GM12891 (cell line): ENCODE data around the gene ASB18.

Experiments used
- DNase-seq: peaks from one replicate; pipeline ENCODE4 v3.0.0; 2011; ENCODE audit warnings: low spot score; ENCODE audit not compliant: insufficient read length
- FAIRE-seq: peaks from 2 replicates; lab custom pipeline; 2011; peaks lifted over from hg19 to GRCh38; lab: Jason Lieb, UNC
- PAX5 ChIP-seq: IDR thresholded peaks from 2 replicates; pipeline ENCODE4 v1.6.1; 2011; ENCODE audit warnings: low read length, moderate library complexity, mild to moderate bottlenecking; ENCODE audit not compliant: insufficient read depth, severe bottlenecking
- POLR2A ChIP-seq: IDR thresholded peaks from 2 replicates; pipeline ENCODE4 v1.6.1; 2011; ENCODE audit warnings: low read depth, low read length, control low read depth
- POLR2AphosphoS5 ChIP-seq: IDR thresholded peaks from 2 replicates; pipeline ENCODE4 v1.6.1; 2011; ENCODE audit warnings: low read depth, low read length, control low read depth
- POU2F2 ChIP-seq: IDR thresholded peaks from 2 replicates; pipeline ENCODE4 v1.6.1; 2011; ENCODE audit warnings: low read depth, mild to moderate bottlenecking, control low read depth, low read length, moderate library complexity
- SPI1 ChIP-seq: IDR thresholded peaks from 2 replicates; pipeline ENCODE4 v1.6.1; 2011; ENCODE audit warnings: low read depth, low read length, control low read depth
- TAF1 ChIP-seq: IDR thresholded peaks from 2 replicates; pipeline ENCODE4 v1.6.1; 2011; ENCODE audit warnings: low read depth, low read length, control low read depth

The ASB18 gene

DNA sequence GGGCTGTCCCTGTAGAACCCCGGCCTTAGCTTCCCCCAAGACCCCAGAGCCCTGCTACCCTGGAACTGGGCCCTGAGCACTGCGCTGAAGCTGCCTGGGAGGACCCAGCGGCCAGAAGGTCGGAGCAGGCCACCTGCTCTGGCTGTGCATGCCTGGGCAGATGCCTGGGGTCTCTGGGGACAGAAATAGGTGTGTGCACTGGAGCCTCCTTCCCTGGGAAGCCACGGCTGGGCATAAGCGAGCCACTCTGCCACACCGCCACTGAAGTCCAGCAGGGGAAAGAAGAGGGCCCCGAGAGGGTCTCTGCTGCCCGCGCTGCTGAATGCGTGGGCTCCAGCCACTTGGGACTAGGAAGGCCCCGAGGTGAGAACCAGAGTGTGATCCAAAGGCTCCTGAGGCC, 102.7 kb downstream of the ASB18 start:
- no peak for TF ChIP-seq POLR2AphosphoS5
- TF ChIP-seq SPI1, result no peak
- no peak for TF ChIP-seq POU2F2
- TF ChIP-seq POLR2A, result no peak
- FAIRE-seq, result no peak
- DNase-seq, result no peak

GRCh38 chr2:236161082-236161462, 103.1 kb downstream of the ASB18 start:
- FAIRE-seq (no peak), DNase-seq (no peak)
- TF ChIP-seq POU2F2 (no peak), PAX5 (no peak)

- FAIRE-seq (no peak), DNase-seq (no peak)
- TF ChIP-seq POU2F2 (no peak), TAF1 (no peak), POLR2A (no peak), POLR2AphosphoS5 (no peak), SPI1 (no peak), PAX5 (no peak)
Measured at GRCh38 chr2:236160366-236161081, 103.7 kb downstream of the ASB18 start.

GRCh38 chr2:236159778-236160170, 104.4 kb downstream of the ASB18 start:
- TF ChIP-seq SPI1 (no peak), POU2F2 (no peak), TAF1 (no peak), PAX5 (no peak), POLR2AphosphoS5 (no peak), POLR2A (no peak)
- no peak for DNase-seq
- no peak for FAIRE-seq

DNA sequence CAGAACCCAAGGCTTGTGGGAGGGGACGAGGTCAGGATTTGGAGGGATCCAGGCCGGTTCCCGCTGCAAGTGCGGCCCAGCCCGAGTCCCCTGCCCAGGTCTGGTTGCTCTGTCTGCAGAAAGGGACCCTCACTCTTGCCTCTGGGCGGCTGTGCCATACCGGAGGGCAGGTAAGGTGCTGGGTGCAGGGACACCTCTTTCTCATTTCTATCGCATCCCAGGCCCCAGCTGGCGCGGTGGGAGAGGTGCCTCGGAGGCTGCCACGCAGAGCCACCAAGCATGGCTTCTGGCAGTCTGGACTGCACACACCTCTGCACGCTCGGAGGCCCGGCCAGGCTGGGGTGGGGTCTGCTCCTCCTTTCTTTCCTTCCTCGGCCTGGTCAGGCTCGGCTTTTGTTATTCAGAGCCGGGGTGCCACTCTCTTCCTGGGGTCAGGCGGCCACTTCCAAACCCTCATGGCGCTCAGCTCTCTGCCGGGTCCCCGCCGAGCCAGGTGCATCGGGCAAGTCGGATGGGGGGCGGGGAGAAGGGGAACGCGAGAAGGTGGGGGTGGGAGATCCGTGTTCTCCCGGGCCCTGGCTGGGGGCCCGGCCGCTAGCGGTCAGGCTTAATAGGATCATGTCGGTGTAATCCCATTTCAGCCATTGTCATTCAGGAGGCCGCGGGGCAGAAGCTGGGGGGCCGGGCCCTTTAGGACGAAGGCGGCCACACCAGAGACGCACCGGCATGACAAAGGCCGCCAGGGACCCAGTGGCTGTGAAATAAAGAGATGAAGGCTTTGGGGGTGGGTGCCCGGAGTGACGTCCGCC, 105.0 kb downstream of the ASB18 start:
- DNase-seq, result no peak
- TF ChIP-seq POLR2AphosphoS5, result no peak
- TF ChIP-seq SPI1, result no peak
- no peak for TF ChIP-seq TAF1
- TF ChIP-seq POLR2A, result no peak
- no peak for FAIRE-seq

GRCh38 chr2:236157815-236158498, 106.2 kb downstream of the ASB18 start:
- FAIRE-seq (no peak), DNase-seq (no peak)
- TF ChIP-seq TAF1 (no peak), SPI1 (no peak), POLR2A (no peak), POLR2AphosphoS5 (no peak), PAX5 (no peak), POU2F2 (no peak)

GRCh38 chr2:236157366-236157765, 106.8 kb downstream of the ASB18 start:
- DNase-seq (no peak), FAIRE-seq (no peak)
- TF ChIP-seq POLR2A, result no peak
- no peak for TF ChIP-seq TAF1
- no peak for TF ChIP-seq POU2F2
- no peak for TF ChIP-seq SPI1
- no peak for TF ChIP-seq PAX5
- no peak for TF ChIP-seq POLR2AphosphoS5

DNA sequence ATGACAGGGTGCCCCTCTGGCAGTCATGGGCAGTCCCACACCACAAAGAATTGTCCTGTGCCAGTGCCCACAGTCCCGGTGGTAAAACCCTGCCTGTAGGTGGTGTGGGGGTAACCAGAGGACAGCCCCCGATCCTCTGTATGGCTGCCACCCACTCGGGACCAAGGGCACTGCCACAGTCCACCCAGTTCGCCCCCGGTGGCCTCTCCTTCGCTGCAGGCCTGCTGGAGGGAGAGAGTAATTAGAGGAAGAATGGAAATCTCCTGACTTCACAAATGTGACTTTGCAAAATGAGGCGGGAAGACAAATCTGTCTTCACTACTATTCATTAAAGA, 107.4 kb downstream of the ASB18 start:
- DNase-seq (no peak), FAIRE-seq (no peak)
- TF ChIP-seq PAX5 (no peak), TAF1 (no peak), POU2F2 (no peak), POLR2A (no peak), SPI1 (no peak), POLR2AphosphoS5 (no peak)

DNA sequence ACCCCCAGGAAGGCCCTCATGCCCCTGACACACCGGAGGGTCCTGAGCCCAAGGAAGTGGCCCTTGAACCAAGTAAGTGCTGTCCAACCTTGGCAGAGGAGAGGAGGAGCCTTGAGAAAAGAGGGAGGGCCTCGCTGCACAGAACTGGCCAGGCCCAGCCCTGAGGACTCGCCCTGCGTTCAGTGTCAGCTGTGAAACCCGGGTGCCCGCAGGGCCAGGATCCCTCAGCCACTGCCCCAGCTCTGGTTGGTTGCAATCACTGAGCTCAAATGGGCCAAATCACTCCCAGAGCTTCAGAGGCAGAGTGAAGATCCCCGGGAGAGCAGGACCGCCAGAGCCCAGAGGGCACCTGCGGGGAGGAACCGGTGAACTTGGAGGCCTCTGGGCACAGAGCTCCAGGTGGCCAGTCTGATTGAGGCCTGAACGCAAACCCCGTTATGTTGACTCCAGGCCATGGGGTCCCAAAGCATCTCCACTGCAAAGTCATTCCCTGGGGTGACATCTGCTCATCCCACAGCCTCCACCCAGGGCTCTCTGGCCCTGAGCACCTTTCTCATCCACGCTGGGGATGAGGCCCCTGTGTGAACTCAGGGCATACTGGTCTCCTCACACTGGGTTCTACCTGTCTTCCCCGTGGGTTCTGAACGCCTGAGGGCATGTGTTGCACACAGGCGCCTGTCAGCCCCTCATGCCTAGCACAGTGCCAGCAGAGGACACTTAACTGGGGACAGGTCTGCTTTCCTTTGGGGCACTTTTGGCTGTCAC, 107.9 kb downstream of the ASB18 start:
- no peak for FAIRE-seq

More for the DNA sequence above, 107.9 kb downstream of the ASB18 start:
- no peak for DNase-seq
- no peak for TF ChIP-seq POLR2AphosphoS5
- TF ChIP-seq SPI1, result no peak
- TF ChIP-seq PAX5, result no peak
- TF ChIP-seq POLR2A, result no peak
- TF ChIP-seq TAF1, result no peak
- no peak for TF ChIP-seq POU2F2
